Measurements from ENCODE around the gene SBF2.
"Not testable (repeated sequence)": the region's sequence is repeated elsewhere in the genome, so short reads cannot be mapped to it uniquely, and the experiment has no call there.

The SBF2 gene

DNA sequence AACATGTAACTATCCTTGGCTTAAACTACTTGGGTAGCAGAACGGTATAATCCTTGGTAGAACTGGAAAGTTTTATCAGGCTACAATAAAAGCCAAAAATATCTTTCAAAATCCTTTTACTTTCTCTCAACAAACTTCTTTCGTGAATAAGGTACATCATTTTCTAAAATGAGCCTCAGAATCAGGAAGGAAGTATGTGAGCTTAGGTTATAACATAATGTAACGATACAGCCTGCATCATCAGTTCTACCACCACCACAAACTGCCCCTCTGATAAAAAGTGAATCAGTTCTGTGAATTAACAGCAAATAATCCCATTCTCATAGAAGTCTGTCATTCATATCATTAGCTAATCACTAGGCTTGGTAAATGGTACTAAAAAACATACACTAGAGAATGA lies 244.3 kb downstream of the SBF2 start:
- no peak for DNase-seq

DNA sequence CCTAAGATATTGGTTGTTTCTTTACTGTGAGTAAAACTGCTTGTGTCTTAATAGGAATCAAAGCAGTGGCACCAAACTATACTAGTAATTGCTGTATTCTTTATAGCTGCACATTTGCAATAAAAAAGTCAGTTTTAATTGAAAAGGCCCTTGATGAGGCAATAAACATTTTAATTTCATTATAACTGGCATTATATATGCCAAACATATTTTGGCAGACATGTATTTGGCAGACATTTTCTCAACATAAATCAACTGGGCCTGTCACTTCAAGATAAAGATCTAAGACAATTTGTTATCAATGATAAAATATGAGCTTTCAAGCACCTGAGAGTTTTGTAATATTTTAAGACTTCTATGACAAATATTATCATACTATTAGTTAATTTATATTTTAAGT lies 245.7 kb downstream of the SBF2 start:
- no peak for DNase-seq

DNA sequence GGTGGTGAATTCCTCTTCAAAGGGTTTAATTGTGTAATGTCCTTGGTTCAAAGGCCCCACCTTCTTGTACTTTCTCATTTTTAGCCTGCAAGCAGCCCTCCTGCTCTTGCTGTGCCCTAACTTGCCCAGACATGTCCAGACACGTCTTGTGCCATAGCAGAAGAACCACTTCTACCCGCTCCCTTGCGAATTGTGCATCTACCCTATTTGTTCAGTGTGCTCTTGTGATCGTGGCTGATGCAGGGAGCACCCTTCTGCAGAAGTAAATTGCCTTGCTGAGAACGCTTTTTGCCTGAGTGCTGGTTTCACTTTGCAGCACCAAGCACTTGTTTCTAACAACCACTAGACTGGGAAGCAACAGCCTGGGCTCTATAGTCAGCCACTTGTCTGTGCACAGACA lies 249.4 kb downstream of the SBF2 start:
- DNase-seq: no peak

DNA sequence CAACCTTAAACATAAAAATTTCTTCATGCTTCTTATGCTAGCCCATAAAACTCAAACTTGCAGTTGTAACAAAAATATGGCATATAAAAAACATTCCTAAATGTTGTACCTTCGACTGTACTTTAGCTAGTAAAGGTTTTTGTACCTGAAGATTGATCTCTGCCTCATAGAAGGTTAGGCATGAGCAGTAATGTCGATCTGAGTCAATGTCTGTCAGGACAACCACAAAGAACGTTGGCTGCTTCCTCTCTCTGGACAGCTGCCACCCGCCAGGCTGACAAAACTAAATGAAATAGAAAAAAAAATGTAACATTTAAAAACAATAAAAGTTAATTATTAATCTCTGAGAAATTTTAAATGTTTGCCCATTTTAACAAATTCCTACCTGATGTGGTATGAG lies 251.3 kb downstream of the SBF2 start:
- no peak for DNase-seq

DNA sequence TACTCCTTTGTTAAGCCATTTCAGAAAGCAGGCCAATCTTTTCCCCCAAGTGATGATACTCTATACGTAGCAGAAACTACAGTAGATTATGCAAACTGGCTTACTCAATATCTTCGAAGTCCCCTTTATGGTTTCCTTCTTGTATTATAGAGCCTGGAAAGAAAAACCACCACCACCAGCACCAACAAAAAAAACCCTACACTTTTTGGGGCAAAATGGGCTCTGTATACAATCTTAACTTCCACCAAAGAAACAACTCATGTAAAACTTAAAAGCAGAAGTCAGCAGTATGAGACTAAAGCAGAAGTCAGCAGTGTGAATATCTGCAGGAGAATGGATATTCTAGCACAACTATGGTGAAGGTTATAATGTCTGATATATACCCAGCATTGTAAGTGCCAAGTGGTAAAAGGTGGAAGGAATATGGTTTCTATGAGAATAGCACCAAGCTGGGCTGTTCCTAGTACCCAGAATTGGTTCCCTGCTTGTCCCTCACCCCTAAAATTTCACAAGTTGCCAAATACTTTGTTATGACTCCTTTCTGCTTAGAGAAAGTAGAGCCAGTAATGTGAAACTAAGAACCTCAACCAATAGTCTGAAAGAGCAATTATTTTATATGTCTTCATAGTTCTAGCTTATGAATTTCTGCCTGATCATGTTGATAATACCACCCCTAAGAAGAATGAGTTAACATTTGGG lies 252.1 kb downstream of the SBF2 start:
- no peak for DNase-seq

DNA sequence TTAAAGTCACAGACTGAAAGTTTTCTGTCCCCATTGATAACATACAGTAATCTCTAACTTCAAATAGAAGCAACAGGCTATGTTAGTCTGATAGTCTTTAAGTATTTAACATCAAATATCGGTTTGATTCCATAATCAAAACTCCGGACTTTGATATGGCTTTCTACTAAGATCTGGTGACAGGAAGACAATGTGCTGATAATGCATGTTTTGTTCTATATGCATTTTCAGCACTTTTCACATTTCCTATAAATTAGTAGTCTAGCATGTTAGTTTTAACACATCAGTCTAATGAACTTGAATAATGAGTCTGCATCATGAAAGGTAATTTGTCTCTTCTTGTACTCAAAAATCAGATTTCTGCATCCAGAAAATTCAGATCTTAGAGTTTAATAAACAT lies 252.7 kb downstream of the SBF2 start:
- DNase-seq: no peak

DNA sequence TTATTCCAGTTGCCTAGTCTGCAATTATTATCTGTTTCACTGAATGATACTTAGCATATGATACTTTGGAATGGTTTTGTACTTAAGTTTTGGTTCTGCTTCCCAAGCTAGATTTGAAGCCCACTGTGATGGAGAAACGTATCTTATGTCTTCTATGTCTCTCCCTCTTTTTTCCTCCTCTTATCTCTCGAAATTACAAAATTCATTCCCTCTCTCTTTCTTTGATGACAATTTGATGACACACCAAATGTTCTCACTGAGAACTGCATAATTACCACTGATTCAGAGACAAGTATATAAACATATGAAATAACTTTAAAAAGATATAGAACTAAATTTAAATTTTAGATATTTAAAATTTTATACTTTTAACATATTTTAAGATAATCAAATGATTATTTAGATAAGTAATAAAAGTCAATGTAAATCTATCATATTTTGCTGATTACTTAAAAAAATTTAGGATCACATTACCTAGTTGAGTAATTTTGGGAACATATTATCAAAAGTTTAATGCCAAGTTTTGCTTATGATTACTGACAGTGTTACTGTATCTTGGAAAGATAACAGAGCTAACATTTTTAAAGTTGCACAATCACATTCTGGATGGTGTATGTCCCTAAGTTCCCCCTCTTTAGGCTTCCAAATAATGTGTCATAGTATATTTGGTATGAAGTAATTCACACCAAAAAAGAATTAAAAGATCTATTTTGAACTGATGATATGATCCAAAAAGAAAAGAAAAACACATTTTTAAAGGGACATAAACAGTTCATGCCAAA lies 255.3 kb downstream of the SBF2 start:
- DNase-seq: no peak

DNA sequence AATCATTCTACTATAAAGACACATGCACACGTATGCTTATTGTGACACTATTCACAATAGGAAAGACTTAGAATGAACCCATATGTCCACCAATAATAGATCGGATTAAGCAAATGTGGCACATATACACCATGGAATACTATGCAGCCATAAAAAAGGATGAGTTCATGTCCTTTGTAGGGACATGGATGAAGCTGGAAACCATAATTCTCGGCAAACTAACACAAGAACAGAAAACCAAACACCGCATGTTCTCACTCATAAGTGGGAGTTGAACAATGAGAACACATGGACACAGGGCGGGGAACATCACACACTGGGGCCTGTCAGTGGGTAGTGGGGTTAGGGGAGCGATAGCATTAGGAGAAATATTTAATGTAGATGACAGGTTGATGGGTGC lies 258.1 kb downstream of the SBF2 start:
- not testable (repeated sequence) for DNase-seq

DNA sequence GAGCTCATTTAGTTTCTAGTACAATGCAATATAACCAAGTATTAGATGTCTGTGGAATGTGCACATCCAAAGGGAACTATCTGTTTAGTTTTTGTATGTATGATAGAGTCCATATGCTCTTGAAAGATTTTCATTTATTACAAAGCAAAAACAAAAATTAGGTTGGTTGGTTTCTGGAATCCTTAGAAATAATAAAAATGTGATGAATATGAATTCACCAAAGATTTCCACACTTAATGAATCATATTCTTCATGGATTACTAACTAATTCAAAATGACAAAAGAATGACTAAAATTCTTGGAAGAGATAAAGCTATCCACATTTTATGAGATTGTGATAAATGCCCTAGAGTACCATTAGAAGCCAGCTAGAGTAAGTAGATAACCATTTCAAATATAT lies 261.1 kb downstream of the SBF2 start:
- DNase-seq: no peak

DNA sequence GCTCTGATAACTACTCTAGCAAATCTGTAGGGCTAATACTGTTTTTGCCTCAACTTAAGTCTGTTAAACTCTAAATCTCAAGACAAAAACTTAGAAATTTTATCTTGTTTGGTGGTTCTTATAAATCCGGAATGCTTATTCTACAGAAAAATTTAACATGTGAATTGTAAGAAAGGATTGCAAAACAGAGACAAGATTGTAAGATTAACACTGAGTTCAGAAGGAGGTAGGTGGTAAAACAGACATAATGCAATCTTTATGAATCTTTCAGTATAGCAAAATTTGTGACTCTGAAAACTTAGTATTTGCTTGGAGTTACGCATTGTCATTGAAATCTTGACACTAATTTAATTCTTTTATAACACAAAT lies 263.9 kb downstream of the SBF2 start:
- DNase-seq: no peak

DNA sequence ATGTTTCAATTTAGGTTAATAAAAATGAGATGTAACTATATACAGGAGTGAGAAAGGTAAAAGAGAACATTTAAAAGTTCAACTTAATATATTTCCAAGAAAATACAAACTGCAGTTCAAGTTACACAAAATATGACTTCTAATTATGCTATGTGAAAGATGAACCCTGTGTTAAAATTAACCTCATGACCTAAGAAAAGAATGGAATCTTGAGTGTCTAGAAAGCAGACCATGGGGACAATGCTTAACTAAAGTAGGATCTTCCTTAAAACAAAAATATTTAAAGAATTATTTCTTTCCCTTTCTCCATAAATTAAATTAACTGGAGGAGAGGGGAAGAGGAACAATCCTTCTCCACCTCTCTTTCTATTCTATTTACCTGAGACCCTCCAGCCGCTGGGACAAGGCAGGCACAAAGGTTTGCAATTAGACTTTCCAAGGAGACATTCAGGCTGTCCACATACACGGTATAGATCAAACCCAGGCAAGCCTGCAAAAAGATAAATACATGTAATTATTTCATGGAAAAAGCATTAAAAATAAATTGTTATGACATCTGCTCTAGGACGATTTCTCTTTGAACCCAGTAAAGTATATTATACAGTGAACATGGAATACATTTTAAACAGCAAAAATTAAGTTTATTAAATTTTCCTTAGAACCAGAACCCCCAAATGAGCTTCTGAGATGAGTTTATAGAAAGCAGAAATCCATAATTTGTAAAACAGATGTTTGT lies 264.5 kb downstream of the SBF2 start:
- no peak for DNase-seq

DNA sequence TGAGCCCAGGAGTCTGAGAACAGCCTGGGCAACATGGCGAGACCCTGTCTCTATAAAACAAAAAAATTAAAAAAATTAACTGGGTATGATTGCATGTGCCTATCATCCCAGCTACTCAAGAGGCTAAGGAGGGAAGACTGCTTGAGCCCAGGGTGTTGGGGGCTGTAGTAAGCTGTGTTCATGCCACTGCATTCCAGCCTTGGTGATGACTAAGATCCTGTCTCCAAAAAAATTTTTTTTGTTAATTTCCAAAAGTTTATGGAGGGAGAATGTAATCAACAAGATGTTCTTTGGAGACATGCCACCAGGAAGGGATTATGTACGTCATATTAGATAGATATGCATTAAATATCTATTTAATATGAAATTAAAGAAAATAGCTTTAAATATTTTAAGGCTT lies 267.5 kb downstream of the SBF2 start:
- DNase-seq: no peak

DNA sequence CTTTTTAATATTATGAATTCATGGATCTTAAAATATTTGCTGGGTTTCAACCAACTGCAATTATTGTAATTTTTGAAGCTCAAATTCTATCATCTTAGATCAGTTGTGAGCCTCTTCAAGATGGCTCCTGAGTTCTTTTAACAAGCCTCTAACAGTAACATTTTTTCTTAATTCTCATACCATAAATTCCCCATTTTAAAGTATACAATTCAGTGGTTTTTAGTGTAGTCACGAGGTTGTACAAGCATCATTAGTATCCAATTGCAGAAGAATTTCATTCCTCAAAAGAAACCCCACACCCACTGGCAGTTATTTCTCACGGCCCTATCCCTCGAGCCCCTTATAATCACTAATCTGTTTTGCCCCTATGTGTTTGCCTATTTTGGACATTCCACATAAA lies 270.8 kb downstream of the SBF2 start:
- DNase-seq: no peak

DNA sequence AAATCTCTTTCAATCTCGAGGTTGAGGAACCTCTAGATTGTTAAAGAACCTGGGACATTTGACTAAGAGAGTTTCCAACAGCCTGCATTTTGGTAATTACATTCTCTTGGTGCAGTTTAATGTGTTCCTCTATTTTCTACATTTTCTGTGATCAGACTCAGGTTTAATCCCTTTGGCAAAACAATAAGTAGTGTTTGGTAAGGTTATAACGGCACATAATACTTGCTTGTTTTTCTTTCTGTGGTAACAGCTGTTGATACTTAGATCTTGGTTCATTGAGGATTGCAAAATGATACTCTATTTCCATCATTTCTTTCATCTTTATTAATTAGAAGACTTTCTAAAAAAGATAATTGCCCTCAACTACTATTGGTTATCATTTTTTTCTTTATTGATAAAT lies 271.3 kb downstream of the SBF2 start:
- DNase-seq: no peak

DNA sequence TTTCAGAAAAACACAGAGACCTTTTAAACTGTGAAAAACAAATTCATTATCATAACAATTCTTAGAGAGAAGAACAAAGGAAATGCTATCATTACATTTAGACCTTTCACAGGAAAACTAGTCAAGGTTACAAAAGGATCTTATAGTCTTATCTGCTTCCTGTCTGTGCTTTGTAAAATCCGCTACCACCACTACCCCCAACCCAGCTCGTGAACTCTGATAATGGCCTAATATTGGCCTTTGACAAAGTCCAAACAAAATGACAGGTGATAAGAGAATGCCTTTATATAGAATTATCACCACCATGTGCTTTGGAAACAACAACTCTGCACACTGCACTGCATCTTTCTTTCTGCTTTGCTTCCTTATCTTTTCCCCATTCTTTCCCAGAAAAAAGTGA lies 272.5 kb downstream of the SBF2 start:
- DNase-seq: no peak

DNA sequence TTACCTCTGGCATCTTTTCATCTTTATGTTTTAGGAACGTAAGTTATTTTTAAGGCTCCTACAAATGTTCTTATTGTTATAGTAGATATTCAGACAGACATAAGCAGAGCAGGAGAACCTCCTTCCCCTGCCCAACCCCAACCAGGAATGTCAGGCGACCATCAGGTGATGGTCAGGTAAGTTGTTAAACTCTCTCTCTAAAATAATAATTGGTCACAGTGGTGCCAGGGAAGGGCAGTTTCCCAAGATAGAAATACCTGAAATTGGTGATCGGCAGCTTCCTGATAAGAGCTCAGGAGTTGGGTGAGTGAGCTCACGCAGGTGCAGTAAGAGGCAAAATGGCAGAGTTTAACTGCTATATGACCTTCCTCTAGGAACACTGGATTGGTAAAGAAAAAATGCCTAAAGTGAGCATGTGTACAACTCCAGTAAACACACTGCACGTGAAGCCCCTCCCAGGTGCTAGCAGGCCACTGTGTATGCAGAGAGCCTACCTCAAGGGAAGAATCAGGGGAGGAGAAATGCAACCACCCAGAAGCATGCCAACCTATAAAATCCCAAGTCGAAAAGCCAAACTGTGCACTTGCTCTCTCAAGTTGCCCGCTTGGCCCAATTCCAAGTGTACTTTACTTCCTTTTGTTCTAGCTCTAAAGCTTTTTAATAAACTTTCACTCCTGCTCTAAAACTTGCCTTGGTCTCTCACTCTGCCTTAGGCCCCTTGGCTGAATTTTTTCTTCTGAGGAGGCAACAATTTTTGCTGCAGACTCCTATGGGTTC lies 273.9 kb downstream of the SBF2 start:
- no peak for DNase-seq

DNA sequence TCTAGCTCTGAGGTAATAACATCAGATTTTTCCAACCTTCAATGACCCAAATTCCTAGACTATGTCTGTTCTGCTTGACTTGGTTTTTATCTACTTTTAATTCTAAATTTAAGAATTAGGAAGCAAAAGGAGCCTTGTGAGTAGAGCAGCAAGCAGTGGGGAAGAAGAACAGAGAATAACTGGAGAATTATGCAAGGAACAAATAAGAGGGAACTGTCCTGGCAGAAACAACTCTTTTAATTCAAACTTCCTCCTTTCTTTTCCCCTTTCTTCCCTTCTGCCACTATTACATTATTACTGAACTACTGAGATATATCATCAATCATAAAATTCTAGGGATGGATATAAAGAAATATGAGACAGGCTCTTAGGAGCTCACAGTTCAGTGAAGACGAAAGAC lies 276.1 kb downstream of the SBF2 start:
- no peak for DNase-seq

DNA sequence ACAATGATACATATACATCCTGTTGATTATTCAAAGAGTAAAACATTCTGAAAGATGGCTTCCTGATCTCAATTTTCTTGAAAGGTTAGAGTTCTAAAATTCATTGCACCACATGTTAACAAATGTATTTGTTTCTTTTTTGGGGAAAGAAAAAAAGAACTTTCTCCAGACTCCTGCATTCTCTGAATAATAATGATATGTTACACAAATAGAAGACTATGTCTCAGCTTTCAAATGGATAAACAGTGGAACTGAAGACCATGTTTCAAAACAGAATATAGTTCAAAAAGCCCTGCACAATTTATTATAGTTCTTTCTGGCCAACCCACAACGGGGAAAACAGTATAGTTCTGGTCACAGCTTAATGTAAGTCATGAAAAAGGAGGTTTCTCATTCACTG lies 277.0 kb downstream of the SBF2 start:
- no peak for DNase-seq

DNA sequence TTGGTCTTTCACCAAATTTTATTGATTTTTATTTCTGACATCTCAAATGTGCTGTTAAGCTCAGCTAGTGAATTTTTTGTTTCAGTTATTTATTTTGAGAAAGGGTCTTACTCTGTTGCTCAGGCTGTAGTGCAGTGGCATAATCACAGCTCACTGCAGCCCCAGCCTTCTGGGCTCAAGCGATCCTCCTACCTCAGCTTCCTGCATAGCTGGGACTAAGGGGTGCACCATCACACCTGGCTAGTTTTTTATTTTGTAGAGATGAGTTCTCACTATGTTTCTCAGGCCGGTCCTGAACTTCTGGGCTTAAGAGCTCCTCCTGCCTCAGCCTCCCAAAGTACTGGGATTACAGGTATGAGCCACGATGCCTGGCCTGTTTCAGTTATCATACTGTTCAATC lies 282.0 kb downstream of the SBF2 start:
- DNase-seq: no peak

DNA sequence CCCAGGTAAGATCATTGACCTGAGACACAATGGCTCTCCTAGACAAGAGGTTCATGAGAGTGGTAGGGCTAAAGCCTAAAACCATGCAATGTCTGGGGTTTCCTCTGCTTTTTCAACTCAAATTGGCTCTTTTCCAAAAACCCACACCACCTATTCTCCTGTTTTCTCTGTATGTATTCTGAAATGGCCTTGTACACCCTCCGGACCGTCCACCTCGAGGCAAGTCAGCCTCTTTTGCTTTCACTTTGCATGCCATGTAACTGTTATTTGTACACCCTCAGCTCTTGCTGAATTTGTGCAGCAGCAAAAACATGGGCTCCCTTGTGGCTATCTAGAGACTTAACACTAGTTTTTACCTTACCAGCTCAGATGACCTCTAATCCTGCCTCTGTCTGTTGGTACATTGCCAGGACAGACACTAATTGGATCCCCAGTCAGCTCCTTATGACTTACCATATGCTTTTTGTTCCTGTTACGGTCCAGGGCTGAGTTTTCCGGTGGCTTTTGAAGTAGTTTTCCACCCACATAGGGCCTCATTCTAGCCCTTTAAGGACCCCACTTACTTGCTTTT lies 288.0 kb downstream of the SBF2 start:
- no peak for DNase-seq

DNA sequence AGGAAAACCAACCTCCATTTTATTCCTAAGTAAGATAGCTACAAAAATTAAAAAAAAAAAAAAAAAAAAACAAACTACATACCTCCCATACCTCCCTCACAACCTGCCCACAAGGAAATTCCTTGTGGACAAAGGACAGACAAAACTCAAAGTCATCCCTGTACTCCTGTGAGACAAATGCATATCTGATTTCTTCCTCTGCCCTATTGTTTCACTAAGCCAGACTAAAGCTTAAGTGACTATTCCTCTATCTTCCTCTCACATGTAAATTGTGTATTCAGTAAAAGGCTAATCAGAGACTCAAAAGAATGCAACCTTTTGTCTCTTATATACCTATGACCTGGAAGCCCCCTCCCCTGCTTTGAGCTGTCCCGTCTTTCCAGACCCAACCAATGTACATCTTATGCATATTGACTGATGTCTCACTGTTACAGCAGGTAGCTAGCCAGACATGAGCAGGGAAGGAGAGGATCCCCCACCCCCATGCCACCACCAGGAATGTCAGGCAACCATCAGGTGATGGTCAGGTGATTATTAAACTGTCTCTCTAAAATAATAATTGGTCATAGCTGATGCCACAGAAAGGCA lies 289.4 kb downstream of the SBF2 start:
- no peak for DNase-seq

DNA sequence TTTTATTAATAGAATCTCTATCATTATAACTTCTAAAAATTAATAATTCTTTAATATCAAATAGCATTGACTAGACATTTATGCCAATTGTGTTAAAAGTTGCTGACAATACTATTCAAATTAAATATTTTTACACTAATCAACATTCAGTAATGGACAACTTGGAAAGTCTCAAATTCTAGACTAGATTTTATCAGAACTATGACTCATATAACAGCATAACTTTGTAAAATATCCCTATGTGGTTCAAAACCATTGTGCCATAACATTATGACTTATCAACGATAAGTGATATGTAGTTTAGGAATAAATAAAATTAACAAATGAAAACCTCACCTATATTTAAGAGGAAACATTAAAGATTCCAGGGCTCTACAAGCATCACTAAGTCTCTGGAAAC lies 291.8 kb downstream of the SBF2 start:
- no peak for DNase-seq

DNA sequence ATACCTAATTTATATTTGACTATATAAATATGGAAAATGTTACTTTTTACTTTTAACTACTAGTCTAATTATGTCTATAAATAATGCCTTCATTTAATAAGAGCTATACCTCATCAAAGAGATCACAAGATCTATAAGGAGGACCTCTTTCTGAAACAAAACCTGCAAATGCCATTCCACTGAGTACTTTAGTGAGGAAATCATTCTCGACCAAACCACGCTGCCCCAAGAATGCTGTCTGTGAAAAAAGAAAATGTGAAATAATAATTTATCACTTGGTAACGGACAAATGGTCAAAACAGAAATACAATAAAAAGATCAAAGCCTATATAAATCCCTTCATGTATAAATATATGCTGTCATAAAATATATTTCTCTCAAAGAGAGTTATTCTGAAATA lies 301.7 kb downstream of the SBF2 start:
- DNase-seq: no peak

All from stimulated activated CD4-positive, alpha-beta T cell treated with anti-CD3 and anti-CD28 coated beads, Interleukin-4, amount 100 ng/mL, for 4 hours (primary cell).